H1 (cell line): ENCODE measurements around the gene FAM53B. TPM values are rescaled to one million over a fixed set of nuclear protein-coding genes. Genes with fewer than 3 reads are reported as not detected.

Experiments used
- MAX ChIP-seq: IDR thresholded peaks from 2 replicates; pipeline ENCODE4 v1.6.1; 2012; ENCODE audit warnings: inconsistent platforms
- RXRA ChIP-seq: IDR thresholded peaks from 2 replicates; pipeline ENCODE4 v1.6.1; 2011; ENCODE audit warnings: low read depth, mild to moderate bottlenecking, low read length, moderate library complexity; ENCODE audit not compliant: insufficient read depth
- polyA plus RNA-seq, 7 experiments: library from polyadenylated mRNA; depleted of rRNA in 3 of 7; stranded (reverse) in 5 of 7; unstranded in 2 of 7; fragments of >200 nt in 5 of 7; fragments of 200-250 nt in 2 of 7; gene quantifications; 1 replicate in 5 of 7; 2 replicates in 1 of 7; 4 replicates in 1 of 7; pipeline versions ENCODE4 v1.2.1 to v1.2.3, GENCODE V29; 2011 to 2013; ENCODE audit warnings: missing spikeins in 2 of 7, mixed read lengths in 2 of 7
- total RNA-seq: library from RNA; stranded (reverse); fragmentation: NEBNext Ultra II Directional; extraction: Animal tissue kit (Norgen Biotek cat#: 25700); gene quantifications from 2 replicates; pipeline ENCODE4 v1.2.1, GENCODE V29; 2021

Gene FAM53B
- total and polyA plus RNA-seq, 2 of the 8 experiments (the other 6 are each of a cell fraction or from before 2014, with no cell fraction given) = 5.3 to 14.4 TPM

GRCh38 chr10:124685261-124685660, 58.9 kb downstream of the FAM53B start (continued):
- TF ChIP-seq MAX (no peak), RXRA (no peak)
